RWPE2 (cell line): Measurements from ENCODE around the gene FMN2.

ENCODE experiments used
- ATAC-seq: fragments of 200-7000 bp; cut with Tn5 transposase; 3 replicates; pipeline ENCODE4 v1.9.1; 2021; ENCODE audit warnings: low read depth
- DNase-seq: peaks from one replicate; pipeline ENCODE4 v3.0.0-alpha.2; 2020; ENCODE audit warnings: low spot score
- H3K27ac ChIP-seq: fragments of 450-650 bp; 2 replicates; pipeline ENCODE4 v1.5.1; 2017; ENCODE audit warnings: mild to moderate bottlenecking; ENCODE audit not compliant: poor library complexity, severe bottlenecking
- H3K27me3 ChIP-seq: fragments of 250-450 bp; sonication (Bioruptor Pico); 2 replicates; pipeline ENCODE4 v1.5.1; 2021; ENCODE audit warnings: mild to moderate bottlenecking, moderate library complexity; ENCODE audit not compliant: insufficient read depth, poor library complexity, severe bottlenecking
- H3K36me3 ChIP-seq: fragments of 250-450 bp; sonication (Bioruptor Pico); 2 replicates; pipeline ENCODE4 v1.5.1; 2020; ENCODE audit warnings: low read depth, mild to moderate bottlenecking, moderate library complexity
- H3K4me1 ChIP-seq: fragments of 250-450 bp; sonication (Bioruptor Pico); 2 replicates; pipeline ENCODE4 v1.5.1; 2021; ENCODE audit warnings: mild to moderate bottlenecking, moderate library complexity; ENCODE audit not compliant: insufficient read depth, poor library complexity, severe bottlenecking
- H3K4me3 ChIP-seq: fragments of 250-450 bp; sonication (Bioruptor Pico); 2 replicates; pipeline ENCODE4 v1.5.1; 2021; ENCODE audit warnings: mild to moderate bottlenecking, moderate library complexity; ENCODE audit not compliant: severe bottlenecking
- H3K9me3 ChIP-seq: fragments of 250-450 bp; sonication (Bioruptor Pico); 2 replicates; pipeline ENCODE4 v1.5.1; 2021; ENCODE audit warnings: mild to moderate bottlenecking, moderate library complexity; ENCODE audit not compliant: severe bottlenecking
- TF ChIP-seq, protein P1 (sequence below): fragments of 450-650 bp; IDR thresholded peaks from one replicate; pipeline ENCODE4 v1.5.1; 2017; ENCODE audit warnings: mild to moderate bottlenecking, moderate library complexity; ENCODE audit not compliant: poor library complexity, severe bottlenecking

Gene FMN2

DNA sequence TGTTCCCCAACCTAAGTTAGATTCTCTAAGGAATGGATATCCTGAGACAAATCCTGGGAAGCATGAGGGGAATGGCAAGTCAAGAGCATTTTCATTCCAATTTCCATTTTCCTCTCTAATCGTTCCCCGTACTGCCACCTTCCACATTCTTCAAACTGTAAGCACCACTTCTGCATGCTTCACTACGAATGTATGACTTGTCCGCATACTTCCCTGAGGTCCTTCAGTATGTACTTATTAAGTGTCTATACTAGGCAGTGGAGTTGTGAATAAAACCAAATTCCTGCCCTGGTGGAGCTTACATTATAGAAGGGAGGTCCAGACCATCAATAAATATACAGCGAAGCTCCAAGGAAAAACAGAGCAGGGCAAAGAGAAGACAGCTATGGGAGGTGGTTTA, 365.5 kb downstream of the FMN2 start:
- DNase-seq, result no peak
- Histone ChIP-seq H3K9me3 (no peaks in the 10 kb centered on the region), H3K36me3 (no peaks in the 10 kb centered on the region), H3K27ac (no peak overlapping the region), H3K27me3 (no peaks in the 10 kb centered on the region), H3K4me3 (no peak overlapping the region), H3K4me1 (no peaks in the 10 kb centered on the region)
- TF ChIP-seq, protein P1, sequence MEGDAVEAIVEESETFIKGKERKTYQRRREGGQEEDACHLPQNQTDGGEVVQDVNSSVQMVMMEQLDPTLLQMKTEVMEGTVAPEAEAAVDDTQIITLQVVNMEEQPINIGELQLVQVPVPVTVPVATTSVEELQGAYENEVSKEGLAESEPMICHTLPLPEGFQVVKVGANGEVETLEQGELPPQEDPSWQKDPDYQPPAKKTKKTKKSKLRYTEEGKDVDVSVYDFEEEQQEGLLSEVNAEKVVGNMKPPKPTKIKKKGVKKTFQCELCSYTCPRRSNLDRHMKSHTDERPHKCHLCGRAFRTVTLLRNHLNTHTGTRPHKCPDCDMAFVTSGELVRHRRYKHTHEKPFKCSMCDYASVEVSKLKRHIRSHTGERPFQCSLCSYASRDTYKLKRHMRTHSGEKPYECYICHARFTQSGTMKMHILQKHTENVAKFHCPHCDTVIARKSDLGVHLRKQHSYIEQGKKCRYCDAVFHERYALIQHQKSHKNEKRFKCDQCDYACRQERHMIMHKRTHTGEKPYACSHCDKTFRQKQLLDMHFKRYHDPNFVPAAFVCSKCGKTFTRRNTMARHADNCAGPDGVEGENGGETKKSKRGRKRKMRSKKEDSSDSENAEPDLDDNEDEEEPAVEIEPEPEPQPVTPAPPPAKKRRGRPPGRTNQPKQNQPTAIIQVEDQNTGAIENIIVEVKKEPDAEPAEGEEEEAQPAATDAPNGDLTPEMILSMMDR, result no peak
- ATAC-seq, result no peak

DNA sequence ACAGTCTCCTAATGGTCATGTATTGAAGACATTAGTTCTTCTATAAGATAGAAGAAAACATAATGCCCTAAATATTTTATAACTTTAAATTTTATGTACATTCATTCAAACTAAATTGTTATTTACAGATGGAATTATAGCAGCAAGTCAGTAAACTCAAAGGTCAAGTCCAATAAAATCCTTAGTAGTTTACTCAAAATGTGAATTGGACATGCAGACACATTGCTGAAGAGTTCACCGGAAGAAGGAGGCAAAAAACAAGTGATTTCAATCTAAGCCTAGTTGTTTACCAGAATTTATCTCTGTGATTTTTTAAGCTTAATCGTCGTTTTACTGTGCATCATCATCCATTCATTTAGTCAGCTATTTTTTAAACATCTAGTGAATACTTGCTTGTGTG, 370.6 kb downstream of the FMN2 start:
- Histone ChIP-seq H3K27me3 (no peaks in the 10 kb centered on the region), H3K27ac (no peak overlapping the region), H3K9me3 (no peaks in the 10 kb centered on the region), H3K36me3 (no peaks in the 10 kb centered on the region), H3K4me1 (no peaks in the 10 kb centered on the region), H3K4me3 (no peak overlapping the region)
- TF ChIP-seq, protein P1, result no peak
- ATAC-seq, result no peak
- DNase-seq, result no peak

DNA sequence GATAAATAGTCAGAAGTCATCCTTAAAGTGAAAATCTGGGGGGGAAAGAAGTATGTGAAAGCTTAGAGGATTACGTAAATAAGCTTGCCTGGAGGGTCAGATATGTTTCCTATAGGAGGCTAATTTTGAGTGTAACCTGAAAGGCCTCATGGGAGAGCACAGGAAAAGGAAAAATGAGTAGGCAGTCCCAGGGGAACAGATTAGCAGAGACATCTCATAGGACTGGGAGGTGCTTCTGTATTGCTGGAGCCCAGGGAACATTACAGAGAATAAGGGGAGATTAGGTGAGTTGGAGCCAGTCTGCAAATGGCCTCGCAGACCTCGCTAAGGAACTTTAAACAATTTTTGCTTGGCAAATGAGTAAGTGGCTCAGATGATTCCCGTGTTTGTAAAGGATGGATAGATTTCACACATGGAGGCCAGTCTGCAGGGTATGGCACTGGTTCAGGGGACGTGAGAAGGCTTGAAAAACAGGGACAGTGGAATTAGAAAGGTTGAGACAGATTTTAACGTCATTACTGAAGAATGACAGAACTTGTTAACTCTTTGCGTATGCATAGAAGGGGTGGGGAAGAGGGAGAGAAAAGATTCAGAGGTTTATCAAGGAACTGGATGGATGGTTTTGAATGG, 371.2 kb downstream of the FMN2 start:
- Histone ChIP-seq H3K4me1 (no peaks in the 10 kb centered on the region), H3K27ac (no peak overlapping the region), H3K36me3 (no peaks in the 10 kb centered on the region), H3K9me3 (no peaks in the 10 kb centered on the region), H3K27me3 (no peaks in the 10 kb centered on the region), H3K4me3 (no peak overlapping the region)
- no peak for DNase-seq
- ATAC-seq, result no peak
- TF ChIP-seq, protein P1, result no peak

DNA sequence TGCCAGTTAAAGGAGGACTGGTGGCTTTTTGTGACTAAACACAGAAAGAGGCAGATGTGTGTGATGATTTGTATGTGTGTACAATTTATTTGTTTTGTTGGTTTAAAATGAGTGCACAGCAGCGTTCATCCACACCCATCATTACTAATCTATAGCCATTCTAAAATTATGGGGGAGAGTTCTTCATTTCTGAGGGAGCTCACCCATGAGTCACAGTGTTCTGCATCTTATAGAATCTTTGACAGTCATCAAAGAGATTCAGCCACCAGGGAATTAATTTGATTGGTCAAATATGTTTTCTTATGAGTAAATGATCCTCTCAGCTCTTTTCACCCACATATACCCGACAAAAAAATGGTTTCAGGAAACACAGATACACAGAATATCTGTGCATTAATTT, 372.4 kb downstream of the FMN2 start:
- no peak overlapping the region for H3K4me3 ChIP-seq
- TF ChIP-seq, protein P1, result no peak
- H3K36me3 ChIP-seq, result no peaks in the 10 kb centered on the region
- H3K27me3 ChIP-seq, result no peaks in the 10 kb centered on the region
- H3K9me3 ChIP-seq, result no peaks in the 10 kb centered on the region
- no peak overlapping the region for H3K27ac ChIP-seq
- ATAC-seq, result no peak
- H3K4me1 ChIP-seq, result no peaks in the 10 kb centered on the region
- DNase-seq, result no peak

DNA sequence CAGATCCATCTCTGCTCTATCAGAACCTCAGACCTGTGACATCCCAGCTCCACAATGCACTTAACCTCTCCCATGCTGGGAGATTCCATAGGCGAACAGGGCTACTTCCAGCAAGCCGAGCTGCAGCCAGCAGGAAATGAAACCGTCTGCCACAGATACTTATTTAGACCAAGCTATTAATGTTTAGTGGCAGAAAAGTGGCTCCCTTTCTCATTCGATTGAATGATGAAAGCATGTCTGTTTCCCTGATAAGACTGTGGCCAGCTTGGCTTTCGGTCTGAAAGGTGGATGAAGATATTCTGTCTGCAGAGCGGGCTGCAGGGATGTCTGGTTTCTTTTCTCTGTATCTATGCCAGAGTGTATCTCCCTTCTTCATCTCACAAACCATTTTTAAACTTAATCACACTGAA, 373.9 kb downstream of the FMN2 start:
- no peak overlapping the region for H3K27ac ChIP-seq
- TF ChIP-seq, protein P1, result no peak
- no peaks in the 10 kb centered on the region for H3K27me3 ChIP-seq
- no peaks in the 10 kb centered on the region for H3K36me3 ChIP-seq
- H3K9me3 ChIP-seq, result no peaks in the 10 kb centered on the region
- H3K4me1 ChIP-seq, result no peaks in the 10 kb centered on the region
- DNase-seq (no peak), ATAC-seq (no peak)
- H3K4me3 ChIP-seq, result no peak overlapping the region
